RWPE2 (cell line): Measurements from ENCODE around the gene VPS33B.
A peak's percentile ranks its signal among the peaks of the same experiment; 100 is the strongest.
"Not testable (repeated sequence)": the region's sequence is repeated elsewhere in the genome, so short reads cannot be mapped to it uniquely, and the experiment has no call there.

ENCODE experiments used
- ATAC-seq: fragments of 200-7000 bp; cut with Tn5 transposase; 3 replicates; pipeline ENCODE4 v1.9.1; 2021; ENCODE audit warnings: low read depth
- DNase-seq: peaks from one replicate; pipeline ENCODE4 v3.0.0-alpha.2; 2020; ENCODE audit warnings: low spot score
- H3K27ac ChIP-seq: fragments of 450-650 bp; 2 replicates; pipeline ENCODE4 v1.5.1; 2017; ENCODE audit warnings: mild to moderate bottlenecking; ENCODE audit not compliant: poor library complexity, severe bottlenecking
- H3K27me3 ChIP-seq: fragments of 250-450 bp; sonication (Bioruptor Pico); 2 replicates; pipeline ENCODE4 v1.5.1; 2021; ENCODE audit warnings: mild to moderate bottlenecking, moderate library complexity; ENCODE audit not compliant: insufficient read depth, poor library complexity, severe bottlenecking
- H3K36me3 ChIP-seq: fragments of 250-450 bp; sonication (Bioruptor Pico); 2 replicates; pipeline ENCODE4 v1.5.1; 2020; ENCODE audit warnings: low read depth, mild to moderate bottlenecking, moderate library complexity
- H3K4me1 ChIP-seq: fragments of 250-450 bp; sonication (Bioruptor Pico); 2 replicates; pipeline ENCODE4 v1.5.1; 2021; ENCODE audit warnings: mild to moderate bottlenecking, moderate library complexity; ENCODE audit not compliant: insufficient read depth, poor library complexity, severe bottlenecking
- H3K4me3 ChIP-seq: fragments of 250-450 bp; sonication (Bioruptor Pico); 2 replicates; pipeline ENCODE4 v1.5.1; 2021; ENCODE audit warnings: mild to moderate bottlenecking, moderate library complexity; ENCODE audit not compliant: severe bottlenecking
- H3K9me3 ChIP-seq: fragments of 250-450 bp; sonication (Bioruptor Pico); 2 replicates; pipeline ENCODE4 v1.5.1; 2021; ENCODE audit warnings: mild to moderate bottlenecking, moderate library complexity; ENCODE audit not compliant: severe bottlenecking
- TF ChIP-seq, protein P1 (sequence below): fragments of 450-650 bp; IDR thresholded peaks from one replicate; pipeline ENCODE4 v1.5.1; 2017; ENCODE audit warnings: mild to moderate bottlenecking, moderate library complexity; ENCODE audit not compliant: poor library complexity, severe bottlenecking

VPS33B gene

DNA sequence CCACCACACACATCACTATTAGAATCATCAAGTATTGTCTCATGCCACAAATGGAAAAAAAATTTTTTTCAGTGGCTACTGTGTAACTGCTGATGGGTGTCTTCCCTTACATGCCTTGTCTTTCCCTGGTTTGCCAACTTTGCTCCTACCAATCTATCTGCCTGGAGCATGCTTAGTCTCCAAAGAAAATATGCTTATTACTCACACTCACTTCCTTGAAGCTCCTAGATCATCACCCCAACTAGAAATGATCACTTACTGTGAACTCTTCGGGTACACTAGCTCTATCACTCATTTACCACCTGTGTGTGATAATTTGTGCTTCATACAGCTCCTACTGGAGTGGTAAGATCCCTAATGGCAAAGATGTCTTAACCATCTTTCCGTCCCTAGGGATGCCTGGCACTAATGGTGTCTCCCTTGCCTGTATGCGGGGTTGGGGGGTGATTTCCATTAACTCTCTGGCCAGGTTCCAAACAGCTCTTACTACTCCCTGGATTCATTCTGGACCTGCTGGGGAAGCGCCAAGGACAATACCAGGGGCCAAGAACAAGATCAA, 799 bp downstream of the VPS33B start:
- DNase-seq (no peak), ATAC-seq (peak; percentile 52)
- TF ChIP-seq, protein P1, sequence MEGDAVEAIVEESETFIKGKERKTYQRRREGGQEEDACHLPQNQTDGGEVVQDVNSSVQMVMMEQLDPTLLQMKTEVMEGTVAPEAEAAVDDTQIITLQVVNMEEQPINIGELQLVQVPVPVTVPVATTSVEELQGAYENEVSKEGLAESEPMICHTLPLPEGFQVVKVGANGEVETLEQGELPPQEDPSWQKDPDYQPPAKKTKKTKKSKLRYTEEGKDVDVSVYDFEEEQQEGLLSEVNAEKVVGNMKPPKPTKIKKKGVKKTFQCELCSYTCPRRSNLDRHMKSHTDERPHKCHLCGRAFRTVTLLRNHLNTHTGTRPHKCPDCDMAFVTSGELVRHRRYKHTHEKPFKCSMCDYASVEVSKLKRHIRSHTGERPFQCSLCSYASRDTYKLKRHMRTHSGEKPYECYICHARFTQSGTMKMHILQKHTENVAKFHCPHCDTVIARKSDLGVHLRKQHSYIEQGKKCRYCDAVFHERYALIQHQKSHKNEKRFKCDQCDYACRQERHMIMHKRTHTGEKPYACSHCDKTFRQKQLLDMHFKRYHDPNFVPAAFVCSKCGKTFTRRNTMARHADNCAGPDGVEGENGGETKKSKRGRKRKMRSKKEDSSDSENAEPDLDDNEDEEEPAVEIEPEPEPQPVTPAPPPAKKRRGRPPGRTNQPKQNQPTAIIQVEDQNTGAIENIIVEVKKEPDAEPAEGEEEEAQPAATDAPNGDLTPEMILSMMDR = no peak
- Histone ChIP-seq H3K9me3 (no peaks in the 10 kb centered on the region), H3K27ac (peak overlapping the region; percentile 69), H3K36me3 (peaks cover 24% of the 10 kb centered on the region), H3K4me3 (peak overlapping the region; percentile 92), H3K4me1 (peaks cover 9% of the 10 kb centered on the region), H3K27me3 (no peaks in the 10 kb centered on the region)

DNA sequence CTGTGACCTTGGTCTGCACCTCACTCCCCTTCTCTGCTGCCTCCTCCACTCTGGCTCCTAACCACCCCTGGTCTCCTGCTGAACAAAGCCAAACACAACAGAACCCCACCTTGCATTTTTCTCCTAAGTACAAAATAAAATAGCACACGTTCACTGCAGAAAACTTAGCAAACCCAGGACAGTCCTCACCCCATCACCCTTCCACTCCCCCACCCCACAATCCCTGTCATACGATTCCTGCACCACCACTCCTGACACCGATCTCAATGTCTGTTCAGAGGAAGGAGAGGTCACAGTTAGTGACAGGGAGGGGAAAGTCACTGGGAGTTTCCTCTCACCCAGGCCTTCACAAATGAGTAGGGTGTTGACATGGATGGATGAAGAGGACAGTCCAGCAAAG, 4.2 kb downstream of the VPS33B start:
- no peaks in the 10 kb centered on the region for H3K9me3 ChIP-seq
- H3K27ac ChIP-seq = no peak overlapping the region
- no peaks in the 10 kb centered on the region for H3K27me3 ChIP-seq
- H3K4me3 ChIP-seq = no peak overlapping the region
- ATAC-seq (no peak), DNase-seq (no peak)
- TF ChIP-seq, protein P1 = no peak
- H3K4me1 ChIP-seq = peaks cover 9% of the 10 kb centered on the region
- H3K36me3 ChIP-seq = peaks cover 48% of the 10 kb centered on the region

- no peaks in the 10 kb centered on the region for H3K9me3 ChIP-seq
Observed at GRCh38 chr15:91017716-91018115, 4.7 kb downstream of the VPS33B start.

GRCh38 chr15:91013701-91014100, 8.7 kb downstream of the VPS33B start:
- not testable (repeated sequence) for H3K27me3 ChIP-seq, H3K4me1 ChIP-seq, ATAC-seq, H3K27ac ChIP-seq, H3K4me3 ChIP-seq, DNase-seq, H3K9me3 ChIP-seq
- H3K36me3 ChIP-seq = peaks cover 61% of the 10 kb centered on the region

More at GRCh38 chr15:91017716-91018115, 4.7 kb downstream of the VPS33B start:
- Histone ChIP-seq H3K27me3 (no peaks in the 10 kb centered on the region), H3K4me1 (peaks cover 7% of the 10 kb centered on the region), H3K36me3 (peaks cover 53% of the 10 kb centered on the region), H3K27ac (no peak overlapping the region), H3K4me3 (no peak overlapping the region)
- ATAC-seq = no peak
- TF ChIP-seq, protein P1 = no peak
- no peak for DNase-seq

DNA sequence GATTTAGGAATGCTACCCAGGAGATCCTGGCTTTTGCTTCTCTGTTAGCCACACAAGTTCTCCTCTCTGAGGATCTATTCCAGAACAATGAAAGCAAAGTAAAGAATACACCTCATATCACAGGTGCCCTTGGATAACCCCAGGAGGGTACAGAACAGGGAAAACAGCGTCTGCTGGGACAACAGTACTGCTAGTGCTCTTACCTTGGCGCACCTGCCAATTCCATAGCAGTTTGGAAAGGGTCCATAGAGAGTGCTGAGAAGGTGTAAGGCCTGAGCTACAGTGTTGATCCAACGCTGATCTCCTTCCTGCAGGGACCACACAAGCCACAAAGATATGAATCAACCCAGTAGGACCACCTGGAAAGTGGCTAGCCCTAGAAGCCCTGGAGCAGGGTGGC, 15.1 kb downstream of the VPS33B start:
- Histone ChIP-seq H3K4me3 (no peak overlapping the region), H3K27me3 (no peaks in the 10 kb centered on the region), H3K36me3 (peaks cover 85% of the 10 kb centered on the region), H3K27ac (no peak overlapping the region), H3K4me1 (no peaks in the 10 kb centered on the region), H3K9me3 (no peaks in the 10 kb centered on the region)
- TF ChIP-seq, protein P1 = no peak
- no peak for DNase-seq
- no peak for ATAC-seq
